Measurements from ENCODE around the gene TAS2R50.

The TAS2R50 gene

DNA sequence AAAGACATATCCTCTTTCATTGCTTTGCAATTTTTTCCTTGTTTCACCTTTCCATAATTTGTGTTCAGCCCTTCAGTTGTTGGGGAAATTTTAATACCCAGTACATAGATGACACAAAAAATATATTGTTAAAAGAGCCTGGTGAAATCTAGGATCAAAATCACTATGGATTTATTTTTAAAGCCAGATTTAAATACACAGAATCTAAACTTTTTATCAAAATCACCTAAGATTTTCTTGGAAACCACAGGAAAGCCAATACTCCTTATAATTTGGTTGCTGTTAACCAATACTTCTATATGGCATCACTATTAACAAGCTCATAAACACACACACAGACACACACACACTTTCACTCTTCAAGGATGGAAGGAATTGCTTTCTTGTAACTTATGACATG is 11.5 kb upstream of the TAS2R50 start, which contains the start of gene TAS2R20:
TSS of gene TAS2R20 (minus strand) at position 101 of the 400 bp plus-strand sequence. CDS start 429 bp downstream, outside the sequence.
- Histone ChIP-seq H3K36me3 (ENCODE audit: control insufficient read depth, insufficient read depth, low read length) (no peaks in the 10 kb centered on the region), H3K4me1 (ENCODE audit: control insufficient read depth, insufficient read depth, low read length) (no peaks in the 10 kb centered on the region), H3K27me3 (ENCODE audit: control insufficient read depth, insufficient read depth, low read length, poor library complexity, severe bottlenecking) (no peaks in the 10 kb centered on the region)

DNA sequence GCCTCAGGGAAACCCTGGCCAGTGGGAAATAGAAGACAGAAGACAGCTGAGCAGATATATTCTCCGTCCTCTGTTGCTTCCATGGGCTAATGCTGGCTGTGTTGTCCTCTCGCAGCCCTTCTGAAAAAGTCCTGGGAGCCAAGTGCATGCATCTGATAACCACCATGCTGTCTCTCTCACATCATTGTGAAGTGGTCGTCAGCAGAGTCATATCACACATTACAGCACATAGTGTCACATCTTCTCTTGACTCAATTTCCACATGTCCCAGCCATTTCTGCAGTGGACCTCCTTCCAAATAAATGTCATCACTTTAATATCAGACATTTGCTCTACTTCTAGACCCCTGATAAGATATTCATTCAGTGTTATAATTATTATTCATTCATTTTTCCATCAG is 7.6 kb upstream of the TAS2R50 start:
- Histone ChIP-seq H3K9me3 (ENCODE audit: control insufficient read depth, low read length) (no peaks in the 10 kb centered on the region), H3K4me3 (ENCODE audit: insufficient read depth, low read depth, low read length) (no peak overlapping the region), H3K27ac (ENCODE audit: insufficient read depth, low read depth, low read length, poor library complexity, severe bottlenecking) (no peak overlapping the region), H3K4me1 (ENCODE audit: control insufficient read depth, insufficient read depth, low read length) (no peaks in the 10 kb centered on the region), H3K27me3 (ENCODE audit: control insufficient read depth, insufficient read depth, low read length, poor library complexity, severe bottlenecking) (no peaks in the 10 kb centered on the region), H3K36me3 (ENCODE audit: control insufficient read depth, insufficient read depth, low read length) (no peaks in the 10 kb centered on the region)
- 94 to 96% methylated on average over 3 of the region's 3 CpGs for WGBS, 2 experiments

More for the DNA sequence above, 11.5 kb upstream of the TAS2R50 start, which contains the start of gene TAS2R20:
- Histone ChIP-seq H3K4me3 (ENCODE audit: insufficient read depth, low read depth, low read length) (no peak within 1 kb of the TSS), H3K27ac (ENCODE audit: insufficient read depth, low read depth, low read length, poor library complexity, severe bottlenecking) (no peak within 1 kb of the TSS), H3K9me3 (ENCODE audit: control insufficient read depth, low read length) (no peaks in the 10 kb centered on the region)

DNA sequence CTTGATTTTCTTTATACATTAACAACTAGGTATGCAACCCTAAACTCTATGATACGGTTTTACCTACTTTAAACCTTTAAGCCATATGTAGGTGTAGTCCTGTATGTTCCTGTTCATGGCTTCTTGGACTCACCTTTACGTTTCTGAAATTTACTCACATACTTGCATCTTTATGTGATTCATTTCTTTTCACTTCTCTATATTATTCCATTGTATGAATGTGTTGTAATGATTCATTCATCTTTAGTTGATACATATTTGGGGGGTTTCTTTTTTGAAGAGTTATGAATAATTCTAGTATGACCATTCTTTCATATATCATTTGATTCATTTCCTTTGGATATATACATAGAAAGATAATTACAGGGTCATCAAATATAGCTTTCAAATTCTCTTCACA is 2.4 kb upstream of the TAS2R50 start:
- H3K27me3 ChIP-seq (ENCODE audit: control insufficient read depth, insufficient read depth, low read length, poor library complexity, severe bottlenecking): no peaks in the 10 kb centered on the region
- H3K4me1 ChIP-seq (ENCODE audit: control insufficient read depth, insufficient read depth, low read length): no peaks in the 10 kb centered on the region
- no peaks in the 10 kb centered on the region for H3K9me3 ChIP-seq (ENCODE audit: control insufficient read depth, low read length)
- H3K4me3 ChIP-seq (ENCODE audit: insufficient read depth, low read depth, low read length): no peak overlapping the region
- H3K27ac ChIP-seq (ENCODE audit: insufficient read depth, low read depth, low read length, poor library complexity, severe bottlenecking): no peak overlapping the region
- WGBS, 2 experiments: 86 to 100% methylated on average over 1 to 2 of the region's 2 CpGs
- no peaks in the 10 kb centered on the region for H3K36me3 ChIP-seq (ENCODE audit: control insufficient read depth, insufficient read depth, low read length)

DNA sequence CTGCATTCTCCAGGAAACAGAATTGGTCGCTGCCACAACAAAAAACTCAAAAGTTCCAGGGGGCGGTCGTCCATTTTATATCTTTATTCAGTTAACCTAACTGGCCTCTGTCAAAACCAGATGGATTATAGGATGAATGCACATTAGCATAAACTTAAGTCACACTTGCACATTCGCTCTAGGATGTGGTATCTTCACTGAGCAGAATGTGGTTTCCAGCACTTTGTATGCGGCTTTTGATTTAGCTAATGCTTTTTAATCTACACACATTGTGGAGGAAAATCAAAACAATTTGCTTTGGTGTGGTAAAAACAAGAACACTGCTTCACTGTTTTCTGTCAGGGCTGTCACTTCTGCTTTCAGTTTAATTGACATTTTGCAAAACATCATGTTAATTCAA is 4.5 kb downstream of the TAS2R50 start:
- no peak overlapping the region for H3K4me3 ChIP-seq (ENCODE audit: insufficient read depth, low read depth, low read length)
- H3K36me3 ChIP-seq (ENCODE audit: control insufficient read depth, insufficient read depth, low read length): no peaks in the 10 kb centered on the region
- H3K9me3 ChIP-seq (ENCODE audit: control insufficient read depth, low read length): no peaks in the 10 kb centered on the region
- WGBS, 2 experiments: 93 to 100% methylated on average over 4 to 5 of the region's 5 CpGs
- H3K4me1 ChIP-seq (ENCODE audit: control insufficient read depth, insufficient read depth, low read length): no peaks in the 10 kb centered on the region
- no peaks in the 10 kb centered on the region for H3K27me3 ChIP-seq (ENCODE audit: control insufficient read depth, insufficient read depth, low read length, poor library complexity, severe bottlenecking)
- no peak overlapping the region for H3K27ac ChIP-seq (ENCODE audit: insufficient read depth, low read depth, low read length, poor library complexity, severe bottlenecking)

DNA sequence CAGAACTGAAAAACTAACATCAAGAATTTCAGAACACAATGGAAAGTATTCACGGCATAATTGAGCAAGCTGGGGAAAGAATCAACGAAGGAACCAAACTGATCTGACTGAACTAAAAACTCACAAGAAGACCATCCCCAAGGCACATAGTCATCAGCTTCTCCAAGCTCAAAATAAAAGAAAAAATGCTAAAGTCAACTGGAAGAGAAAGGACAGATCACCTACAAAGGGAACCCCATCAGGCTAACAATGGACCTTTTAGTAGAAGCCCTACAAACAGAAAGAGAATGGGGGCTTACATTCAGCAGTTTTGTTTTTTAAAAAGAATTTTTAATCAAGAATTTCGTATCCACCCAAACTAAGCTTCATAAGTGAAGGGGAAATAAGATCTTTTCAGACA is 11.7 kb downstream of the TAS2R50 start:
- Histone ChIP-seq H3K27me3 (ENCODE audit: control insufficient read depth, insufficient read depth, low read length, poor library complexity, severe bottlenecking) (no peaks in the 10 kb centered on the region), H3K9me3 (ENCODE audit: control insufficient read depth, low read length) (no peaks in the 10 kb centered on the region), H3K36me3 (ENCODE audit: control insufficient read depth, insufficient read depth, low read length) (no peaks in the 10 kb centered on the region), H3K27ac (ENCODE audit: insufficient read depth, low read depth, low read length, poor library complexity, severe bottlenecking) (no peak overlapping the region), H3K4me1 (ENCODE audit: control insufficient read depth, insufficient read depth, low read length) (peaks cover 5% of the 10 kb centered on the region), H3K4me3 (ENCODE audit: insufficient read depth, low read depth, low read length) (no peak overlapping the region)
- 59 to 83% methylated on average over 2 to 3 of the region's 3 CpGs for WGBS, 2 experiments

DNA sequence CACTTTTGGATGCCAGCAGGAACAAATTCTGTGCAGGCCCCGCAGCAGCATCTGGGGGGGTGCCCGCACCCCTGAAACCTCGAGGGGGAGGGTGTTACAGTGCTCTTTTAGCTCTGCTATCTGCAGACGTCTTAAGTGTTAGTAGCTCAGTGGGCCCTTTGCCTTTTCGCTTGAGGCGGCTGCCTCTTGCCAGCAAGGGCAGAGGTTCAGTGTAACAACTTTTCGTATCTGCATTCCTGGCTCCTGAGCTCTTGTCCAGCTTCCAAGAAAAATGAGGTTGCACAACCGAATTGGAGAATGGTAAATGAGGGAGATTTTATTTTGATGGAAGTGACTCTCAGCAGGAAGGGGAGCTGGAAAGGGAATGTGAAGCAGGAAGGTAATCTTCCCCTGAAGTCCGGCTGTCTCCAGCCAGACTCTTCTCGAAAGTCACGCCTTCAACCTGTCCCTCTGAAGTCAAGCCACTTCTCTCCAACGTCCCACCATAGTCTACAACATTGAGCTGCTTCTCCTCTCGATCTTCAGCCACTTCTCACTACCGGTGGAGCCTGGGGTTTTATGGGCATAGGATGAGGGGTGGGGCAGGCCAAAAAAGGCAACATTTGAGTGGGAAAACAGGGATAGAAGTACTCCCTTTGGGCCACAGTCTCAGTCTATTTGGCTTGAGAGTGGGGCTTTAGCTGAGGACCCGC is 17.8 kb downstream of the TAS2R50 start:
- no peak overlapping the region for H3K27ac ChIP-seq (ENCODE audit: insufficient read depth, low read depth, low read length, poor library complexity, severe bottlenecking)
- no peaks in the 10 kb centered on the region for H3K9me3 ChIP-seq (ENCODE audit: control insufficient read depth, low read length)
- no peaks in the 10 kb centered on the region for H3K4me1 ChIP-seq (ENCODE audit: control insufficient read depth, insufficient read depth, low read length)
- no peaks in the 10 kb centered on the region for H3K27me3 ChIP-seq (ENCODE audit: control insufficient read depth, insufficient read depth, low read length, poor library complexity, severe bottlenecking)
- H3K36me3 ChIP-seq (ENCODE audit: control insufficient read depth, insufficient read depth, low read length): no peaks in the 10 kb centered on the region
- WGBS, 2 experiments: 93% methylated on average over 15 of the region's 15 CpGs
- no peak overlapping the region for H3K4me3 ChIP-seq (ENCODE audit: insufficient read depth, low read depth, low read length)

DNA sequence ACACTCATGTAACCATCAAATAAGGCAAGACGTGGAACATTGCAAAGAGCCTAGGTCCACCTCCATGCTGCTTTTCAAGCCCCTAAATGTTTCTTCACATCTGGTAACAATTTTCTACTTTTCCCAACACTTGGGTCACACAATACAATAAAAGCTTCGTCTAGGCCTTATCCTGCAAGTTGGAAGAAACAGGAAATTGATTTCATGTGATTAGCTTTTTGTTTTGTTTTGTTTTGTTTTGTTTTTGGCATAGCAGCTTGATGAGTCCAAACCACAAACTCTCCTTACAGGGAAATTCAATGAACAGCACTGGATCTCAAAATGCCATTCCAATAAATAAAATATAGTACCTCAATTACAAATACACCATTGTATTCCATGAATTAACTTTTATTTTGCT is 19.3 kb downstream of the TAS2R50 start:
- Histone ChIP-seq H3K27ac (ENCODE audit: insufficient read depth, low read depth, low read length, poor library complexity, severe bottlenecking) (no peak overlapping the region), H3K4me1 (ENCODE audit: control insufficient read depth, insufficient read depth, low read length) (no peaks in the 10 kb centered on the region), H3K9me3 (ENCODE audit: control insufficient read depth, low read length) (no peaks in the 10 kb centered on the region), H3K27me3 (ENCODE audit: control insufficient read depth, insufficient read depth, low read length, poor library complexity, severe bottlenecking) (no peaks in the 10 kb centered on the region), H3K36me3 (ENCODE audit: control insufficient read depth, insufficient read depth, low read length) (no peaks in the 10 kb centered on the region), H3K4me3 (ENCODE audit: insufficient read depth, low read depth, low read length) (no peak overlapping the region)
- 87 to 98% methylated on average over 2 of the region's 2 CpGs for WGBS, 2 experiments

DNA sequence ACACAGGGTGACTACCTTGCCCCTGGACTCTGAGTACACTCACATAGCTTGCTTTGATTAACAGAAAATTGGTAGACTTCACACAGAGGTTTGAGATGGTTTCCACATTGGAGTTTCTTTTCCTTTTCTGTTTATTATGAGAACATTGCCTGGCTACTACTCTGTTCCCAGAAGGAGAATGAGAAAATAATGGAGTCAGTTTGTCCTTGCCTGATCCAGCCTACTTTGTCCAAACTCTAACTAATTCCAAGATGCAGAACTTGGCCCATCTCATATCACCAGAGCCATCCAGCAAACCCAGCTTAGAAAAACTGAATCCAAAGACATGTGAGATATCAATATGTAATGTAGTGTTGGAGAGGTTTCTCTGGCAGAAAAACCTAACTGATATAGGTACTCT is 20.4 kb downstream of the TAS2R50 start:
- Histone ChIP-seq H3K36me3 (ENCODE audit: control insufficient read depth, insufficient read depth, low read length) (no peaks in the 10 kb centered on the region), H3K4me1 (ENCODE audit: control insufficient read depth, insufficient read depth, low read length) (no peaks in the 10 kb centered on the region), H3K4me3 (ENCODE audit: insufficient read depth, low read depth, low read length) (no peak overlapping the region), H3K27me3 (ENCODE audit: control insufficient read depth, insufficient read depth, low read length, poor library complexity, severe bottlenecking) (no peaks in the 10 kb centered on the region), H3K27ac (ENCODE audit: insufficient read depth, low read depth, low read length, poor library complexity, severe bottlenecking) (no peak overlapping the region), H3K9me3 (ENCODE audit: control insufficient read depth, low read length) (no peaks in the 10 kb centered on the region)

DNA sequence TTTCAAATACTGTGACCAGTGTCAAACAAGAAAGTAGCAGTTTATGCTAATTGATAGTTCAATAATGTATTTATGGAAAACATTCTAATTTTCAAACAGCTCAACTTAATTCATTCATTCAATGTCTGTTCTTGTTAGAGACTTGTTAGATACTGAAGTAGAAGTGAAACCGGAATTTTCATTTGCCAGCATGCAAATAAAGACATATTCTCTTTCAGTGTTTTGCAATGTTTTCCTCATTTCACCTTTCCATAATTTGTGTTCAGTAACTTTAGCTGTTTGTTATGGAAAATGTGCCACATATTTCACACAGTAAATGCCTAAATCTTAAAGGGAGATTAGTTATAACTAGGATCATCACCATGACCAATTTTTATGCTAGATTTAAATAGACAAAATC is 21.2 kb downstream of the TAS2R50 start:
- Histone ChIP-seq H3K36me3 (ENCODE audit: control insufficient read depth, insufficient read depth, low read length) (no peaks in the 10 kb centered on the region), H3K27ac (ENCODE audit: insufficient read depth, low read depth, low read length, poor library complexity, severe bottlenecking) (no peak overlapping the region), H3K4me1 (ENCODE audit: control insufficient read depth, insufficient read depth, low read length) (no peaks in the 10 kb centered on the region), H3K4me3 (ENCODE audit: insufficient read depth, low read depth, low read length) (no peak overlapping the region), H3K27me3 (ENCODE audit: control insufficient read depth, insufficient read depth, low read length, poor library complexity, severe bottlenecking) (no peaks in the 10 kb centered on the region), H3K9me3 (ENCODE audit: control insufficient read depth, low read length) (no peaks in the 10 kb centered on the region)
- WGBS, 2 experiments: 100% methylated on average over 1 of the region's 1 CpG; no CpG with 5 or more reads in 1 of the 2 experiments

DNA sequence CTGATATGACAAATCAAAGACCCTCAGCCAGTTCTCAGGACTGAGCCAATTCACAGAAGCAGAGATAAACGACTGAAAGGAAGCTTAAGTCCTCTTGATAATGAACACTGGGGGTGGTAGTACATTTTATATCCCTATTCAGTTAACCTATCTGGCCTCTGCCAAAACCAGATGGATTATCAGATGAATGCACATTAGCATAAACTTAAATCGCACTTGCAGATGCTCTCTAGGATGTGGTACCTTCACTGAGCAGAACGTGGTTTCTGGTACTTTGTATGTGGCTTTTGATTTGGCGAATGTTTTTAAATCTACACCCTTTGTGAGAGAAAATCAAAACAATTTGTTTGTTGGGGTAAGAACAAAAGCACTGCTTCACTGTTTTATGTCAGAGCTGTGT is 26.5 kb downstream of the TAS2R50 start:
- H3K27ac ChIP-seq (ENCODE audit: insufficient read depth, low read depth, low read length, poor library complexity, severe bottlenecking): no peak overlapping the region
- no peaks in the 10 kb centered on the region for H3K4me1 ChIP-seq (ENCODE audit: control insufficient read depth, insufficient read depth, low read length)
- H3K36me3 ChIP-seq (ENCODE audit: control insufficient read depth, insufficient read depth, low read length): no peaks in the 10 kb centered on the region
- H3K27me3 ChIP-seq (ENCODE audit: control insufficient read depth, insufficient read depth, low read length, poor library complexity, severe bottlenecking): no peaks in the 10 kb centered on the region
- 84 to 86% methylated on average over 4 of the region's 4 CpGs for WGBS, 2 experiments
- H3K9me3 ChIP-seq (ENCODE audit: control insufficient read depth, low read length): no peaks in the 10 kb centered on the region
- H3K4me3 ChIP-seq (ENCODE audit: insufficient read depth, low read depth, low read length): no peak overlapping the region

DNA sequence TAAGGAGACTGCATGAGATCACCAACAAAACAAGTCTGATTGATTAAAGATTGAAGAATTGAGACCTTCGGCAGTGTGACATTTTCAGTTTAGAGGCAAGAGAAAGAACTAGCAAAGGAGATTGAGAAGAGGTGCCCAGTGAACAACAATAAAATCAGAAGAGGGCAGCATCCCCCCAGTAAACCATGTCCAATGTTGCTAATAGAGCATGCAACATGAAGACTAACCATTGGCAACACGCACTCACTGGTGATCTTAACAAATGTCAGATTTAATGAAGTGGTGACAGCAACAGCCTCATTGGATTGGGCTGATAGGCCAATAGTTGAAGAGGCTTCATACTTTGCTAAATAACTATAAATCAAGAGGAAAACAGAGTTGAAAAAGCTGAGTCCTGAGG is 26.9 kb downstream of the TAS2R50 start:
- 94 to 97% methylated on average over 2 of the region's 2 CpGs for WGBS, 2 experiments
- no peaks in the 10 kb centered on the region for H3K36me3 ChIP-seq (ENCODE audit: control insufficient read depth, insufficient read depth, low read length)
- H3K4me3 ChIP-seq (ENCODE audit: insufficient read depth, low read depth, low read length): no peak overlapping the region

More for the DNA sequence above, 26.9 kb downstream of the TAS2R50 start:
- no peaks in the 10 kb centered on the region for H3K27me3 ChIP-seq (ENCODE audit: control insufficient read depth, insufficient read depth, low read length, poor library complexity, severe bottlenecking)
- H3K4me1 ChIP-seq (ENCODE audit: control insufficient read depth, insufficient read depth, low read length): no peaks in the 10 kb centered on the region
- H3K27ac ChIP-seq (ENCODE audit: insufficient read depth, low read depth, low read length, poor library complexity, severe bottlenecking): no peak overlapping the region
- H3K9me3 ChIP-seq (ENCODE audit: control insufficient read depth, low read length): no peaks in the 10 kb centered on the region
